ENCODE data around the gene OTOF. TPM values are rescaled to one million over a fixed set of nuclear protein-coding genes. Genes with fewer than 3 reads are reported as not detected.

OTOF gene
- total and polyA plus RNA-seq, 9 of the 15 experiments (the other 6 are each of a cell fraction or from before 2014, with no cell fraction given) = 0.03 to 0.11 (median 0.06) TPM; not detected in 5

DNA sequence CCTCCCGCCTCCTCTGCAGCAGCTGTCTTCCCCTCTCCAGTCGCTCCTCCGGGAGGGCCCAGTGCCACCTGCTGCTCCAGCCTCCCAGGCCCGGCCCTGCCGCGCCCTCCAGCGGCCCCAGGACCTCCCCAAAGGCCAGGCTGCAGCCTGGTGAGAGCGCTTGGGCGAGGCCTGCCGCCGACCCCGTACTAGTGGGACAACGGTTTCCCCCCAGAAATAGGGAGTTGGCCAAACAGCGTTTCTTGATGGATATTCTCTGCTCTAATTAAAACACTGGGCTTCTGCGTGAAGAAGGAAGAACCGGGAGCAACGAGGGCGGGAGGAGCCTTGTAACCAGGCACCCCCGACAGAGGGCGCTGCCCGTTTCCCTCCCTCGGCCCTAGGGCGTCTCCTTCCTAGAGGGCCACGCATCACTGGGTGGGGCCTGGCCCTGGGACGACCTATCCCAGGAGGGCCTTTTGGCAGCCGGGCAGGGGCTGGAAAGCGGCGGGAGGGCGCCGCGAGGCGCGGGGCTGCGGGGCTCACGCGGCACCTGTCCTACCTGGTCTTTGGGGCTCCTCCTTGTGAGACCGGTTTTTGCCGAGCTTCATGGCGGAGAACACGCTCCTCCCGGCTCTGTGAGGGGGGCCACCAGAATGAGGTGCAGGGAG lies 25.4 kb upstream of the OTOF start (continued):
- TF ChIP-seq, protein P1, sequence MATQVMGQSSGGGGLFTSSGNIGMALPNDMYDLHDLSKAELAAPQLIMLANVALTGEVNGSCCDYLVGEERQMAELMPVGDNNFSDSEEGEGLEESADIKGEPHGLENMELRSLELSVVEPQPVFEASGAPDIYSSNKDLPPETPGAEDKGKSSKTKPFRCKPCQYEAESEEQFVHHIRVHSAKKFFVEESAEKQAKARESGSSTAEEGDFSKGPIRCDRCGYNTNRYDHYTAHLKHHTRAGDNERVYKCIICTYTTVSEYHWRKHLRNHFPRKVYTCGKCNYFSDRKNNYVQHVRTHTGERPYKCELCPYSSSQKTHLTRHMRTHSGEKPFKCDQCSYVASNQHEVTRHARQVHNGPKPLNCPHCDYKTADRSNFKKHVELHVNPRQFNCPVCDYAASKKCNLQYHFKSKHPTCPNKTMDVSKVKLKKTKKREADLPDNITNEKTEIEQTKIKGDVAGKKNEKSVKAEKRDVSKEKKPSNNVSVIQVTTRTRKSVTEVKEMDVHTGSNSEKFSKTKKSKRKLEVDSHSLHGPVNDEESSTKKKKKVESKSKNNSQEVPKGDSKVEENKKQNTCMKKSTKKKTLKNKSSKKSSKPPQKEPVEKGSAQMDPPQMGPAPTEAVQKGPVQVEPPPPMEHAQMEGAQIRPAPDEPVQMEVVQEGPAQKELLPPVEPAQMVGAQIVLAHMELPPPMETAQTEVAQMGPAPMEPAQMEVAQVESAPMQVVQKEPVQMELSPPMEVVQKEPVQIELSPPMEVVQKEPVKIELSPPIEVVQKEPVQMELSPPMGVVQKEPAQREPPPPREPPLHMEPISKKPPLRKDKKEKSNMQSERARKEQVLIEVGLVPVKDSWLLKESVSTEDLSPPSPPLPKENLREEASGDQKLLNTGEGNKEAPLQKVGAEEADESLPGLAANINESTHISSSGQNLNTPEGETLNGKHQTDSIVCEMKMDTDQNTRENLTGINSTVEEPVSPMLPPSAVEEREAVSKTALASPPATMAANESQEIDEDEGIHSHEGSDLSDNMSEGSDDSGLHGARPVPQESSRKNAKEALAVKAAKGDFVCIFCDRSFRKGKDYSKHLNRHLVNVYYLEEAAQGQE (IDR thresholded peaks at IDR 0.05; ENCODE audit: borderline replicate concordance) = peak; percentile 72; the same call in 1 of the 2 replicates
- TF ChIP-seq, protein P1 (CRISPR knock-in tag; IDR thresholded peaks at IDR 0.05; ENCODE audit: low read depth) = no peak
- TF ChIP-seq ZNF780A (CRISPR knock-in tag; IDR thresholded peaks at IDR 0.05) = no peak
- peak in 1 of 2 experiments; percentile 79; a peak in 2 of 4 replicates for TF ChIP-seq RCOR1 (IDR thresholded peaks at IDR 0.05; ENCODE audit: borderline replicate concordance in 1 of 2, low read depth in 2 of 2, low read length in 2 of 2)
- TF ChIP-seq GABPA (tag; conservative IDR thresholded peaks at IDR 0.05; ENCODE audit: low read depth) = peak; percentile 43; the same call in 1 of the 2 replicates
- TF ChIP-seq, protein P2, sequence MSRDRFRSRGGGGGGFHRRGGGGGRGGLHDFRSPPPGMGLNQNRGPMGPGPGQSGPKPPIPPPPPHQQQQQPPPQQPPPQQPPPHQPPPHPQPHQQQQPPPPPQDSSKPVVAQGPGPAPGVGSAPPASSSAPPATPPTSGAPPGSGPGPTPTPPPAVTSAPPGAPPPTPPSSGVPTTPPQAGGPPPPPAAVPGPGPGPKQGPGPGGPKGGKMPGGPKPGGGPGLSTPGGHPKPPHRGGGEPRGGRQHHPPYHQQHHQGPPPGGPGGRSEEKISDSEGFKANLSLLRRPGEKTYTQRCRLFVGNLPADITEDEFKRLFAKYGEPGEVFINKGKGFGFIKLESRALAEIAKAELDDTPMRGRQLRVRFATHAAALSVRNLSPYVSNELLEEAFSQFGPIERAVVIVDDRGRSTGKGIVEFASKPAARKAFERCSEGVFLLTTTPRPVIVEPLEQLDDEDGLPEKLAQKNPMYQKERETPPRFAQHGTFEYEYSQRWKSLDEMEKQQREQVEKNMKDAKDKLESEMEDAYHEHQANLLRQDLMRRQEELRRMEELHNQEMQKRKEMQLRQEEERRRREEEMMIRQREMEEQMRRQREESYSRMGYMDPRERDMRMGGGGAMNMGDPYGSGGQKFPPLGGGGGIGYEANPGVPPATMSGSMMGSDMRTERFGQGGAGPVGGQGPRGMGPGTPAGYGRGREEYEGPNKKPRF (IDR thresholded peaks at IDR 0.05; ENCODE audit: low read depth, low read length) = no peak
- TF ChIP-seq ZFPM2 (CRISPR knock-in tag; IDR thresholded peaks at IDR 0.05) = no peak
- no peak for TF ChIP-seq TEAD4 (IDR thresholded peaks at IDR 0.05; ENCODE audit: low read length)
- peak; percentile 88; the same call in 1 of the 2 replicates for TF ChIP-seq TEAD4 (CRISPR knock-in tag; IDR thresholded peaks at IDR 0.05; ENCODE audit: borderline replicate concordance)
- TF ChIP-seq RBM25 (IDR thresholded peaks at IDR 0.05; ENCODE audit: low read depth, low read length, severe bottlenecking) = no peak
- TF ChIP-seq, protein P3, sequence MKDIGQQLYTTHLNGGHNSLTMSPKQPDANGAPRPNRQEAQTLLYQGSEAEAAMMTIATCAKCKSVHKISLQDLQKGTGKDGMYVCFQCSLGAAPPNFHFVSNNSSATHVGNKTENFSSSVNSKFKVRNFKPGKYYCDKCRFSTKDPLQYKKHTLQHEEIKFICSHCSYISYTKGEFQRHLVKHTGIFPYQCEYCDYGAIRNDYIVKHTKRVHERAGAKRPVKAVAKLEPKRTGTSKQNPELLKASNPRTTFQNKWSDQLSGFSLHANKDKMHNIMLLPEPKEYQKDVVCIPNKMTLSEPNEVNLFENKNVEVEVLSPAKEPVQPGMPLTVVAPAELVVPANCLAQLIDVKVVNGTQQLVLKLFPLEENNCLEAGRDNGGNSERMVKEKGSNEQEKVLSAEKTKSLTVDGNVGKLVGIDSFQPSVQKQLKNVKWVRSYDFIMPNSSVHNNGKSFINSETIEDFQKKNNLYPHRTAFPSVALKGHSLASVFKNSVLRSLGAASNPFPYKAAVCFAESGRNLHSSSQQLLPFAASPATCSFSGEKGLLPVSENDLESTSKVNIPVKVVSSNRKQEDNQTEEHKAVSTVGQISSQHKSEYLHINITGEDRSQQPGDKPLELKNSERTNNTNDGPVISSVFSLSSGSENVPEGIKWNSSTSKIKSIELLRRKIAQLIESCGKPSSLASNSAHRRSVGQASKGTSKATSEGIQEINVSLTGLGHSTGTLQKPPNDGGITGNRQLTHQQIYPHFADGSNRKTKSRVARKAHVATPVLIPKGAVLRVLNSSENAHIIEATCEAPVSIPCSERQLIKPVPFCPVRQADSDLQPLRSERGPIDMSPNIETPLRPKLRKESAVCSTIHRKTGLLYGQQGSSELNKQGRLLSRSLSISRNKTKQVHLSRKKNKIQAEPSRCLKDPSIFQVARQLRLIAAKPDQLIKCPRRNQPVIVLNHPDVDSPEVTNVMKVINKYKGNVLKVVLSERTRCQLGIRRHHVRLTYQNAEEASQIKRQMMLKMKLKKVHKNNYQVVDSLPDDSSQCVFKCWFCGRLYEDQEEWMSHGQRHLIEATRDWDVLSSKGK (CRISPR knock-in tag; IDR thresholded peaks at IDR 0.05) = no peak
- no peak for TF ChIP-seq RFX5 (IDR thresholded peaks at IDR 0.05; ENCODE audit: low read depth, low read length)
- TF ChIP-seq NFATC3 (IDR thresholded peaks at IDR 0.05) = no peak
- TF ChIP-seq SMARCA4 (IDR thresholded peaks at IDR 0.05) = peak; percentile 78
- no peak for TF ChIP-seq ZNF507 (tag; conservative IDR thresholded peaks at IDR 0.05)
